Right ventricle myocardium inferior (tissue), 1 donor: ENCODE results near the gene PPHLN1. TPM values are rescaled to one million over a fixed set of nuclear protein-coding genes. Genes with fewer than 3 reads are reported as not detected.

Source experiments
- ATAC-seq: fragments of 200-7000 bp; cut with Tn5 transposase; one replicate; pipeline ENCODE4 v1.9.1; 2020; ENCODE audit warnings: mild to moderate bottlenecking, moderate library complexity
- DNase-seq: peaks from one replicate; pipeline ENCODE4 v3.0.0; 2021; ENCODE audit errors: missing footprints
- intact Hi-C: fragments of 100-400 bp; cut with DNase I; formaldehyde crosslinking; loops from one replicate; pipeline ENCODE4 v1.11.0; 2022
- long read RNA-seq: library from polyadenylated mRNA; unstranded; transcript quantifications from one replicate; pipeline ENCODE4 v2.0.0, GENCODE V29; 2021
- total RNA-seq: library from RNA; stranded (reverse); fragmentation: NEBNext Ultra II Directional; extraction: Animal tissue kit (Norgen Biotek cat#: 25700); gene quantifications from one replicate; pipeline ENCODE4 v1.2.1, GENCODE V29; 2021
- donor health status: DM: no; HTN: yes; CAD: no; lungs with severe emphysema.

PPHLN1 gene, protein sequence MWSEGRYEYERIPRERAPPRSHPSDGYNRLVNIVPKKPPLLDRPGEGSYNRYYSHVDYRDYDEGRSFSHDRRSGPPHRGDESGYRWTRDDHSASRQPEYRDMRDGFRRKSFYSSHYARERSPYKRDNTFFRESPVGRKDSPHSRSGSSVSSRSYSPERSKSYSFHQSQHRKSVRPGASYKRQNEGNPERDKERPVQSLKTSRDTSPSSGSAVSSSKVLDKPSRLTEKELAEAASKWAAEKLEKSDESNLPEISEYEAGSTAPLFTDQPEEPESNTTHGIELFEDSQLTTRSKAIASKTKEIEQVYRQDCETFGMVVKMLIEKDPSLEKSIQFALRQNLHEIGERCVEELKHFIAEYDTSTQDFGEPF
- 27.3 TPM for total RNA-seq
- long read RNA-seq, full-length matches to known transcripts: 3 of 10 reads
- long read RNA-seq, partial matches to known transcripts: 2 of 10 reads
- long read RNA-seq, other reads (novel, unspliced or antisense): 5 of 10 reads

DNA sequence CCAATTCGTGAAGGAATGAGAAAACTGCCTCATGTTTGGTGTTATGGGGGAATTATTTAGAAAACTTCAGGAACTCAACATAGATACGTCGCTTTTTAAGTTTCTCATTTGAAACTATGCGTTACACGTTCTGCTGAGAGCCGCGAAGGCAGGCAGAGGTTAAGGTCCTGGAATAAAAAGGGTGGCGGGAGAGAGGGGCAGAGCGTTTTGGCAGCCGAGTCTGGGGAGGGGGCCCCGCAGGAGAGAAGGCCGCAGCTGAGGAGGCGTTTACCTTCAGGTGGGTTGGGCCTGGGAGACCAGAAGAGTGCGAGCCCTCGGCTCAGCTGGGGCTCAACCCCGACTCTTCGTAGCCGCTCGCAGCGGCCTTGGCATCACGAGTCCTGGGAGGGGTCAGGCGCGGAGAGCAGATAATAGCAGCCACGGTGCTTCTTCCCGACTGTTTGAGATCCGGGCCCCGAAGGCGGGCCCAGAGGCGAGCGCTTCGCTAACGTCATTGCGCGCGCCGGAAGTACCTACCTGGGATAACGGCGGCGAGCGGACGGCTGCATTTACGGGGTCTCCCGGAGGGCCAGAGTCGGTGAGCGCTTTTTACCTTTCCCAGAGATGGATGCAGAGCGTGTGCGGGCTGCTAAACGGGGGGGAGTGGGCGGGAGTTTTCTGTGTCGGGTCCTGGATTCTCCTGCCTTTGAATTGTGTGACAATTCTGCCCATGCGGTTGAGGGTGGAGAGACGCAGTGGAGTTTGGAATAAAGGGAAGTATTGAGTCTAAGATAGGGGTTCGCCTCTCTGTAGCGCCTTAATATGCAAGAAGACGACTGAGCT, at the start of gene PPHLN1, which contains the start of gene ZCRB1:
Gene PPHLN1 (plus strand): TSS at position 515 of the 822 bp plus-strand sequence. CDS start 9,736 bp downstream, outside the sequence.
Gene ZCRB1 (minus strand): TSS at position 442 of the 822 bp plus-strand sequence. CDS start 1,992 bp downstream, outside the sequence.
- intact Hi-C loops: loop anchor here (2.0 kb wide), 1 partner anchor 87 kb away; the partner anchor contains the start of gene YAF2
- DNase-seq (peak; percentile 93), ATAC-seq (peak; percentile 98)

DNA sequence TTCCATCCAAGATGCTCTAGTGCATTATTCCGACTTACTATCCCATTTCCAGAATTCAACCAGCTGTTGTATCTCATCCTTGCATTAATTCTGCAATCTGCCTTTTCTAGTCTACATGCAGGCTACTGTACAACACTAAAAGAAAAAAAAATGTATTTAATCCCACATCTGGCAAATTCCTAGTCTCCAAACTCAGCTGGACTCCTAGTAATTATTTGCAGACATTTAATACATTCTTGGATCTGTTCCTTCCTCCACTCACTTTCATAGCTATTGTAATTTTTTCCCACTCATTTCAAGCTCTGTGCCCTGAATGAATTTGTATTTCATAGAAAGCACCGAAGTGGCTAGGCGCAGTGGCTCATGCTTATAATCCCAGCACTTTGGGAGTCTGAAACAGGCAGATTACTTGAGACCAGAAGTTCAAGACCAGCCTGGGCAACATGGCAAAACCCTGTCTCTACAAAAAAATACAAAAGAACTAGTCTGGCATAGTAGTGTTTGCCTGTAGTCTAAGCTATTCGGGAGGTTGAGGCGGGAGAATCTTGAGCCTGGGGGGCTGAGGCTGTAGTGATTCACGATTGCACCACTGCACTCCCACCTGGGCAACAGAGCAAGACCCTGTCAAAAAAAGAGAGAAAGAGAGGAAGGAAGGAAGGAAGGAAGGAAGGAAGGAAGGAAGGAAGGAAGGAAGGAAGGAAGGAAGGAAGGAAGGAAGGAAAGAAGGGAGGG, 48.4 kb upstream of the PPHLN1 start:
- DNase-seq (no peak), ATAC-seq (no peak)
- intact Hi-C loops: no loop called here

DNA sequence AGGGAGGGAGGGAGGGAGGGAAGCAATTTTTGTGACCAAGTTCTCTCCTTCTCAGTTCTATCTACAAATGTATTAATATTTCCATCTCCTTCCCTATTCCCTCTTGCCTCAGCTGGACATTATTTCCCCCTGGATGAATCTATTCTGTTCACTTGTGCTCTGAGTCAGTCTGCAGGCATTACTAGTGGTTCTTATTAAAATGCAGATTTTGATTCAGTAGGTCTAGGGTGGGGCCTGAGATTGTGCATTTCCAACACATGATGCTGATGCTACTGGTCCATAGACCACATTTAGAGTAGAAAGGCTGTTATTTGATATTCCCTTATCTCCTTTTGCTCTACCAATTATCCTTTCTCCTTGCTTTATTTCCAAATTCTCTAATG, 47.8 kb upstream of the PPHLN1 start:
- ATAC-seq (no peak), DNase-seq (no peak)

DNA sequence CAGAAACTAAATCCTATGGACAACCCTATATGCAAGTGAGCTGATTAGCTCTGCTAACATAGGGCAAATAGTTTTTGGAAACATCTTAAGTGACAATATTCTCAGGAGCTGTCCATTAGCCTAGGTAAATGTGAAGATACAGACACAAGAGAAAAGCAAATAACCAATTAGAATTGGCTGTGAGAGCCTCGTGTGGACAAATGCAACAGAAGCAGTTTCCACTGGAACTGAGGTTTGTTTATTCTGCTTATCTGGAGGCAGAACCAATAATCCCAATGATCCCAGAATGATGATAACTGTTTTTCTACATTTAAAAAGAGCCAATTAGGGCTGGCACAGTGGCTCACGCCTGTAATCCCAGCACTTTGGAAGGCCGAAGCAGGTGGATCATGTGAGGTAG, 44.7 kb upstream of the PPHLN1 start:
- intact Hi-C loops: no loop called here
- DNase-seq: no peak
- no peak for ATAC-seq

More for the DNA sequence above, 47.8 kb upstream of the PPHLN1 start:
- intact Hi-C loops: no loop called here

DNA sequence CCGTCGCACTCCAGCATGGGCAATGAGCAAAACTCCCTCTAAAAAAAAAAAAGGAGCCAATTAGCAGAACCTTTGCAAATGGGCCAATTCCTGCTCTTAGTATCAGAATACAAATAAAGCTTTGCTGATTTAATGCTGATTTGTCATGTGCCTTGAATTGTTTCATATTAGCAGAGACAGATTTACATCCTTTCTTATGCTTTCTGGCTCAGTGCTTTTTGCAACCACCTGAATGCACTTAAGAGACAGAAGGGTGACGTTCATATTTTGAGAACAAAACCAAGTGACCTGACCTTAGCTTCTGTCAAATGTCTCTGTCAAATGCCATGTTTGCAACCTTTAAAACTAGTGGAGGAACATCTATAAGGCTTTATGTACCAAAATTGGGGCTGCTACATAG, 44.1 kb upstream of the PPHLN1 start:
- DNase-seq (no peak), ATAC-seq (no peak)
- intact Hi-C loops: no loop called here

DNA sequence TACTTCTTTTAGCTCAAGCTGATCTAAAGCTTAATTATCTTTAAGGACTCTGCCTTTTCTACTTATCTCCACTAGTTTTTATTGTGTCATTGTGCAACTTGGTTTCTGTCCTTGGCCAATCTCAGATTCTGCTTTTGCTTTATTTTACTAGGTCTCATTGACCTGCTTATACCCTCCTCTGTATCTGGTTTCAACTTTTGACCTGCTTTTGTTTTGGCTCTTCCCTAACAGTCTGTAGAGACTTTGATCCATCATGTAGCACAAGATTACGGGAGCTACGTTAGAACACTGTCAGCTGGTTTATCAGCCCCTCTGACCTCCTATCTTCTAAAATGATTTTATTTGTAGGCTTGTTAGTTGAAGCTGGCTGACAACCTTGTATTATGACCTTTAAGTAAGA, 43.7 kb upstream of the PPHLN1 start:
- ATAC-seq: no peak
- no peak for DNase-seq
- intact Hi-C loops: no loop called here

DNA sequence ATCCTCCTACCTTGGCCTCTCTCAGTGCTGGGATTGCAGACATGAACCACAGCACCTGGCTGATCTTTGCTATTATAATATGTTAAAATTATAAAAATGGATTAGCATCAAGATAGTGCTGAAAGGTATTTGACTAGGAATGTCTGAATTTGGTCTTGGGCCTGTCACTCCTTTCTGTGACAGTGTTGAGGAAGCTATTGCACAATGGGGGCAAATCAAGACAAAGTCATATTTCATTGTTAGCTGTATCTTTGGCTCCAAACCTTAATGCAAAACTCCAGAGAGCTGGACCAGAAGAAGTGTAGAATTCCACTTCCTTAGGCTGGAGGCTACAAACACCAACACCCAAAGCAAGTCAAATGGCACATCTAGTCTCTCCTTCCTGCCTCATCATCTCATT, 42.2 kb upstream of the PPHLN1 start:
- ATAC-seq (no peak), DNase-seq (no peak)
- intact Hi-C loops: no loop called here

DNA sequence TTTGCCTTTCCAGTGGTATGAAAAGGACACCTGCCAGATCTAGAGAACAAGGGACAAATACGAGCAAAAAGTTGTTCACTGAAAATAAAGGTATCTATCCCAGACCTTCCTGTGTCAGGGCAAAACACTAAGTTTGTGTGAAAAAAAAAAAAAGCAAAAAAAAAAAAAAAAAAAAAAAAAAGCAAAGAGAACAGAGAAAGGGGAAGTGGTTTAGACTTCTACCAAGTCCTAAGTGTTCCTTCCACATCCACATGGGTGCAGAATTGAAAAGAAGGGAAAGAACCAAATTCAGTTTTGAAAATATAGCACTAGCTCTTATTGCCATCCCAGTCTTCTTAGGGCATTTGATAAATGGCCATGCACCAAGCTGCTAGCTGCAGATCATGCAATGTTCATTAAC, 41.8 kb upstream of the PPHLN1 start:
- no peak for ATAC-seq
- DNase-seq: no peak
- intact Hi-C loops: no loop called here

DNA sequence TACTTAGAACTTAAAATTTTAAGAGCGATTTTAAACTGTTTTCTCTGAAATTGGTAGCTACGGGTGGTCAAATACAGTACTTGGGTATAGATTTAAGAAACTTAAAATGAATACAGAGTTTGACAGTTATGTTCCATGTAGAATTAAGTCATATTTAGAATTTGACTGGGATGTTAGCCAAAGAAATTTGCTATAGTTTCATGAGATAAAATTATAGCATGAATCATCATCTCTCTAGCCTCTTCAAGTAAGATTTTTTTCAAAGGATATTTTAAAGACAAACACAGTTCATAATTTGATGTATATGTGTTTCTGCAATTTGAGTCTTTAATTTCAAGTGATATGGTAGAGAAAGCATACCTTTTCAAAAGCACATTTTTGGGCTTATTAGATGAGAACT, 41.1 kb upstream of the PPHLN1 start:
- ATAC-seq: no peak
- no peak for DNase-seq
- intact Hi-C loops: no loop called here

DNA sequence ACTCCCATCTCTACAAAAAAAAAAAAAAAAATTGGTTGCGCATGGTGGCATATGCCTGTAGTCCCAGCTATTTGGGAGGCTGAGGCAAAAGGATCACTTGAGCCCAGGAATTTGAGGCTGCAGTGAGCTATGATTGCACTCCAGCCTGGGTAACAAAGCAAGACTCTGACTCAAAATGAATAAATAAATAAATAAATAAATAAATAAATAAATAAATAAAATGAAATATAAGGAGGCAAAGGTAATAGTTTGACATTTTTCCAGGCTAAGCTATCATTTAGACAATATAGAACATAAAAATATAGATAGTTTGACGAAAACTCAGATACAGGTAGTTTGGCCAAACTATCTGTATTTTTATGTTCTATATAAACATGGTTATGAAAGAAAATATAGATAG, 40.5 kb upstream of the PPHLN1 start:
- DNase-seq: no peak
- no peak for ATAC-seq
- intact Hi-C loops: no loop called here

DNA sequence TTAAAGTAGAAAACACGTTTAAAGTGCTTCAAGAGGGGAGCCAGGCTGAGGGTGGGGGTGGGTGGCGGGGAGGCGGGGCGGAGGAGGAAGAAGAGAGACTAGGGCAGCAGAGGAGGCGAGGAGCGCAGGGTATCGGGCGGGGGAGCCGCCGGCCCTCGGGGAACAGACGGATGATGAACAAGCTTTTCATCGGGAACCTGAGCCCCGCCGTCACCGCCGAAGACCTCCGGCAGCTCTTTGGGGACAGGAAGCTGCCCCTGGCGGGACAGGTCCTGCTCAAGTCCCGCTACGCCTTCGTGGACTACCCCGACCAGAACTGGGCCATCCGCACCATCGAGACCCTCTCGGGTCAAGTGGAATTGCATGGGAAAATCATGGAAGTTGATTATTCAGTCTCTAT, 39.2 kb upstream of the PPHLN1 start:
- no peak for DNase-seq
- intact Hi-C loops: no loop called here
- ATAC-seq: no peak

DNA sequence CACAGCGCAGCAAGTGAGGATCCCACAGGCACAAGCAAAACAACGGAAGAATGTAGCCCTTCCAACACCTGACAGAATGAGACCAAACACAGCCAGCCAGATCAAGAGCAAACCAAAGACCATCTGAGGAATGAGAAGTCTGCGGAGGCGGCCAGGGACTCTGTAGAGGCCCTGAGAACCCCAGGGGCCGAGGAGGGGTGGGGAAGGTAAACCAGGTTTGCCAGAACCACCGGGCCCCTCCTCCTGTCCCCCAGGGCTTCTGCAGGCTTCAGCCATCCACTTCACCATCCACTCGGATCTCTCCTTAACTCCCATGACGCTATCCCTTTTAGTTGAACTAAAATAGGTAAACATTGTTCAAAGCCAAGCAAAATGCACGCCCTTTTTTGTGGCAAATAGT, 37.4 kb upstream of the PPHLN1 start:
- DNase-seq (no peak), ATAC-seq (no peak)
- intact Hi-C loops: no loop called here

DNA sequence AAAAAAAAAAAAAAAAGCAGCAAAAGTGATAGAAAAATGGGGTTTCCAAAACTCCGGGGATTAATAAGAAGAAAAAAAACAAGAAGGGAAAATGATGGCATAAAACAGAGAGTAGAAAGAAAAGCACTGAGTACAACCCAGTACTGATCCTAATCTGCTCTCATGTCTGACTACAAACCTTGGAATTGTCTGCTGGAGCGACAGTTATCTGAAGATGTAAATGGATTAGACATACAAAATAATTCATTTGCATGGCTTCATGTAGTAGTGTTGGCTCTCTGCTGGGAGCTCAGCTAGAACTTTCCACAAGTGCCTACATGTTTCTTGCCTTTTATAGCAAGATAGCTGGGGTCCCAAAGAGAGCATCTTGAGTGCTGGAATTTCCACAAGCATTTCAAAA, 34.3 kb upstream of the PPHLN1 start:
- no peak for ATAC-seq
- no peak for DNase-seq
- intact Hi-C loops: no loop called here

DNA sequence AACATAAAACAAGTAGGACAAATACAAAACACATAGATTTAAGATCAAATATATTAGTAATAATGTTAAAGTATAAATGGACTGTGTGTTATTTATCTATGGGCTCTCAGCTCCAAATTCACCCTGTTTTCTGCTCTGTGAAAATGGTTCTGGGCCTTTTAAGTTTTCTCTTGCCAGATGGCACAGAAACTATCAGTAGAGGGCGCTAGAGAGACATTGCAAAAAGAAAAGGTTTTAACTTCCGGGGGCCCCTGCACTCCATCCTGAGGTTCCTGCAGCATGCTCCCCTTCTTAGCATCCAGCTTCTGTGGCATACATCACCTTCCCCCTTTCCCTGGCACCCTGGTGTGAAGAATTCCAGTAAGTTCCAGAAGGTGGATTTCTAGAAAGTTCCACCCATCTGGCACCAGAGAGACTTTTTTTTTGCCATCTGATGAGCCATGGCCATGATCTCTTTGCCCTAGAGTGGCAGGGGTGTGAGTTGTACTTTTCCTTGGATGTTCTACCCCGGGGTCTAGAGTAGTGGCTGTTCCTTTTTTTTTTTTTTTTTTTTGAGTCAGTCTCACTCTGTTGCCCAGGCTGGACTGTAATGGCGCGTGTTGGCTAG, 29.4 kb upstream of the PPHLN1 start:
- intact Hi-C loops: no loop called here
- ATAC-seq: no peak
- DNase-seq: no peak

DNA sequence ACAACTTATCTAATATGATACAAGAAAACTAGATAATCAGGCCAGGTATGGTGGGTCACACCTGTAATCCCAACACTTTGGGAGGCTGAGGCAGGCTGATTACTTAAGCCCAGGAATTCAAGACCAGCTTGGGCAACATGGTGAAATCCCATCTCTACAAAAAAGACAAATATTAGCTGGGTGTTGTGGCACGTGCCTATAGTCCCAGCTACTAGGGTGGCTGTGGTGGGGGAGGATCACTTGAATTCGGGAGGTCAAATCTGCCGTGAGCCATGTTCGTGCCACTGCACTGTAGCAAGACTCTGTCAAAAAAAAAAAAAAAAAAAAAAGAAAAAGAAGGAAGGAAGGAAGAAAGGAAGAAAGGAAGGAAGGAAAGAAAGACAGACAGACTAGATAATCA, 27.1 kb upstream of the PPHLN1 start:
- intact Hi-C loops: no loop called here
- no peak for DNase-seq
- ATAC-seq: no peak

DNA sequence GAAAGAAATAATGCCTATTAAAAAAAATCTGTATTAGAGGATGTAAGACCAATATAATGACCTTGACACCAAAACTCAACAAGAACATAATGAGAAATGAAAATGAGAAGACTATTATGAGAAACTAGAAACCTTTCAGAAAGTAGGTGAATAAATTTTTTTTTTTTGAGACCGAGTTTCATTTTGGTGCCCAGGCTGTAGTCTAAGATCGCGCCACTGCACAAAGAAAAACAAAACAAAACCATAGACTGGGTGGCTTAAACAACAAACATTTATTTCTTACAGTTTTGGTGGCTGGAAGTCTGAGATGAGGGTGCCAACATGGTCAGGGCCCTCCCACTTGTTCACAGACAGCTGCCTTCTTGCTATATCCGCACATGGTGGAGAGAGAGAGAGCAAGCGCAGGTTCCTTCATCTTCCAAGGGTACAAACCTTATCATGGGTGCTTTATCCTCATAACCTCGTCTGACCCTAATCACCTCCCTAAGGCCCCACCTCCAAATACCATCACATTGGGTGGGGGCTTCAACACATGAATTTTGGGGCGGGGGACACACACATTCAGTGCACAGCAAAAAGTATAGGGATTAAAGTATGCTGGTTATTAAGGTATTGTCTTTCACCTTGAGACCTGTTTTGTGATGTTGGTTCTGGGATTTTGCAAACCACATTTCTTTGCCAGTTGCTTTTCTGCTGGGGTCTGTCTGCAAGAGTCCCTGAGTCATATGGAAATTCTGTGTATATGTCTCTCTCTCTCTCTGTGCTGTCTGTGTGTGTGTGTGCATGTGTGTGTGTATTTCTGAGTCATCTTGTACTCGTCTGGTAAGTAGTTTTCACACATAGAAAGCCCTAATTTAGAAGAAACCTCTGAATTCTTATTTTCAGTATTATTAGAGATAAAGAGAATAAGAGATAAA, 26.3 kb upstream of the PPHLN1 start:
- intact Hi-C loops: no loop called here
- ATAC-seq: no peak

DNA sequence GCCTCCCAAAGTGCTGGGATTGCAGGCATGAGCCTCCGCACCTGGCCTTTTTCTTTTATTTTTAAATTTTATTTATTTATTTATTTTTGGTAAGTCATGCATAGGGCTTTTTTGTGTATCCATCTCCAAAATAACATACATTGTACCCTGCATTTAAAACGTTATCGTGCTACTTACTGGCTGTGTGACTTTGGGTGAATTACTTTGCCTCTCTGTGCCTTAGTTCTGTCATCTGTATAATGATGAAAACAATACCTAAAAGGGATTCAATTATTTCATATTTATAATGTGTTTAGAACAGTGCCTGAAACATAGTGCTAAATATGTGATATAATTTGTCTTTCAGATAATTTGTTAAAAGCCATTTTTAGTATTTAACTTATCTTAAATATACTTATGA, 19.7 kb upstream of the PPHLN1 start:
- intact Hi-C loops: no loop called here
- DNase-seq (no peak), ATAC-seq (no peak)

More for the DNA sequence above, 26.3 kb upstream of the PPHLN1 start:
- DNase-seq: no peak

DNA sequence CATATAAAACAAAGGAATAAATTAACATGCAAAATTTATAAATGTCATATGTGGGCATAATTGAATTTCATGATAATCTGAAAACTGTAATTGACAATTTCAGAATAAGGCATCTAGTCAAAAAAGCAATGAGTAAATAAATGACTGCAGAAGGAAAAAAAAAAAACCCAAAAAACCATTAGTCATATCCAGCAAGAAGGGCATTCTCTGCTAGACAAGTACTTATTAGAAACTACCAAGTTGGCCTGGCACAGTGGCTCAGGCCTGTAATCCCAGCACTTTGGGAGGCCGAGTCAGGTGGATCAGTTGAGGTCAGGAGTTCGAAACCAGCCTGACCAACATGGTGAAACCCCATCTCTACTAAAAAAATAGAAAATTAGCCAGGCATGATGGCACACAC, 17.6 kb upstream of the PPHLN1 start:
- no peak for ATAC-seq
- intact Hi-C loops: no loop called here
- no peak for DNase-seq
